GM23248 (cell line): ENCODE data around the gene ZNF865. TPM values are rescaled to one million over a fixed set of nuclear protein-coding genes. Genes with fewer than 3 reads are reported as not detected.
A peak's percentile ranks its signal among the peaks of the same experiment; 100 is the strongest.

Experiments
- DNase-seq: peaks from one replicate; pipeline ENCODE4 v3.0.0-alpha.2; 2015
- H2AFZ ChIP-seq: fragments of 200-600 bp; sonication (generic); 2 replicates; pipeline ENCODE4 v1.6.1; 2016; ENCODE audit warnings: antibody characterized with exemption
- H3F3A ChIP-seq: fragments of 200-600 bp; sonication (generic); 2 replicates; pipeline ENCODE4 v1.6.1; 2016; ENCODE audit warnings: mild to moderate bottlenecking, antibody characterized with exemption, mixed run types; ENCODE audit not compliant: insufficient read depth
- H3K27ac ChIP-seq: fragments of 200-600 bp; sonication (generic); 2 replicates; pipeline ENCODE4 v1.5.1; 2016; ENCODE audit warnings: mild to moderate bottlenecking
- H3K27me3 ChIP-seq: fragments of 200-600 bp; sonication (generic); replicated peaks from 2 replicates; pipeline ENCODE4 v1.6.1; 2016; ENCODE audit warnings: mild to moderate bottlenecking; ENCODE audit not compliant: insufficient read depth
- H3K36me3 ChIP-seq: fragments of 200-600 bp; sonication (generic); 2 replicates; pipeline ENCODE4 v1.6.1; 2016; ENCODE audit warnings: low read depth, mild to moderate bottlenecking
- H3K4me1 ChIP-seq: fragments of 200-600 bp; sonication (generic); 2 replicates; pipeline ENCODE4 v1.6.1; 2016; ENCODE audit warnings: mild to moderate bottlenecking; ENCODE audit not compliant: insufficient read depth
- H3K4me2 ChIP-seq: fragments of 200-600 bp; sonication (generic); one replicate; pipeline ENCODE4 v1.6.1; 2016; ENCODE audit warnings: mild to moderate bottlenecking; ENCODE audit not compliant: unreplicated experiment
- H3K4me3 ChIP-seq: fragments of 200-600 bp; sonication (generic); 2 replicates; pipeline ENCODE4 v1.5.1; 2016; ENCODE audit warnings: mild to moderate bottlenecking
- H3K79me2 ChIP-seq: fragments of 200-600 bp; sonication (generic); 2 replicates; pipeline ENCODE4 v1.6.1; 2016; ENCODE audit warnings: mild to moderate bottlenecking; ENCODE audit not compliant: insufficient read depth
- H3K9ac ChIP-seq: fragments of 200-600 bp; sonication (generic); 2 replicates; pipeline ENCODE4 v1.6.1; 2016; ENCODE audit warnings: mild to moderate bottlenecking
- H3K9me2 ChIP-seq: fragments of 200-600 bp; sonication (generic); 2 replicates; pipeline ENCODE4 v1.6.1; 2016; ENCODE audit warnings: mixed run types, mild to moderate bottlenecking, moderate library complexity; ENCODE audit not compliant: insufficient read depth
- H3K9me3 ChIP-seq: fragments of 200-600 bp; sonication (generic); one replicate; pipeline ENCODE4 v1.6.1; 2017; ENCODE audit warnings: low read depth
- H4K20me1 ChIP-seq: fragments of 200-600 bp; sonication (generic); 2 replicates; pipeline ENCODE4 v1.6.0; 2016; ENCODE audit not compliant: insufficient read depth
- EZH2 ChIP-seq: fragments of 200-600 bp; sonication (generic); IDR thresholded peaks from 2 replicates; pipeline ENCODE4 v1.6.1; 2018; ENCODE audit warnings: antibody characterized with exemption, mild to moderate bottlenecking; ENCODE audit not compliant: insufficient read depth, poor library complexity, severe bottlenecking
- EZH2phosphoT487 ChIP-seq: fragments of 200-600 bp; sonication (generic); IDR thresholded peaks from 2 replicates; pipeline ENCODE4 v1.6.1; 2018; ENCODE audit warnings: antibody characterized with exemption, moderate library complexity, mild to moderate bottlenecking, low read depth; ENCODE audit not compliant: insufficient read depth
- WGBS, 2 experiments: methylation state at CpG; one replicate each; pipeline ENCODE4 v1.1.6; 2015 to 2017; ENCODE audit warnings: low lambda C conversion rate in 2 of 2, low coverage in 1 of 2; ENCODE audit errors: missing lambda C conversion rate in 2 of 2; 5-methylcytosine and 5-hydroxymethylcytosine counted together
- in situ Hi-C: fragments of 300-500 bp; cut with MboI; formaldehyde crosslinking; loops from 2 replicates; pipeline ENCODE4 v1.15.0; 2020
- polyA plus RNA-seq: library from polyadenylated mRNA; unstranded; fragments of >200 nt; fragmentation: Nextera tagmentation; extraction: Ambion mirVana; gene quantifications from 2 replicates; pipeline ENCODE4 v1.2.1, GENCODE V29; 2016
- total RNA-seq: library from RNA; depleted of rRNA; stranded (reverse); fragments of >200 nt; shearing (Covaris generic); gene quantifications from 2 replicates; pipeline ENCODE4 v1.2.3, GENCODE V29; 2014

ZNF865 gene
- total and polyA plus RNA-seq, 2 experiments from 2014 or later: 0.21 to 1.3 TPM

DNA sequence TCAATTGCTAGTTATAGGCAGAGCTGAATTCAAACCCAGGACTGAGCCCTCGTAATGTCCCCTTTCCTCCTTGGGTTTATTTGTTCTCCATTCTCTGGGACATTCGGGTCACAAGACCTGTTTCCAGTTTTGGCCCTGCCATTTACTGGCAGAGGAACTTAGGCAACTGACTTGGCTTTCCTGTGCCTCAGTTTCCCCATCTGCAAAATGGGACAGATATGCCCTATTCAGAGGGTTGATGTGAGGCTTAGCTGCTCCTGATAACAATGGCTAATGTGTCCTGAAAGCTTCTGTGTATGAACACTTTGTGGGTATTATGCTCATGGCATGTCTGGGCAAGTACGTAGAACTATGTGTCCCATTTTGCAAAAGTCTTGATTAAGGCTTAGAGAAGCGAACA, 4.4 kb upstream of the ZNF865 start:
- 75 to 76% methylated on average over 4 of the region's 4 CpGs for WGBS, 2 experiments
- peaks cover 15% of the 10 kb centered on the region for H3K79me2 ChIP-seq
- H3K4me3 ChIP-seq: peak overlapping the region; percentile 86
- peaks cover 21% of the 10 kb centered on the region for H3F3A ChIP-seq
- H3K27me3 ChIP-seq: no peaks in the 10 kb centered on the region
- H3K9me2 ChIP-seq: no peaks in the 10 kb centered on the region
- no peaks in the 10 kb centered on the region for H4K20me1 ChIP-seq
- H2AFZ ChIP-seq: peak overlapping the region; percentile 70; the same call in 1 of the 2 replicates
- peak overlapping the region; percentile 91 for H3K9ac ChIP-seq
- TF ChIP-seq EZH2 (no peak), EZH2phosphoT487 (no peak)
- DNase-seq: no peak
- no peaks in the 10 kb centered on the region for H3K9me3 ChIP-seq
- H3K4me2 ChIP-seq: peak overlapping the region; percentile 79
- no peak overlapping the region for H3K27ac ChIP-seq
- H3K36me3 ChIP-seq: no peaks in the 10 kb centered on the region
- peaks cover 10% of the 10 kb centered on the region for H3K4me1 ChIP-seq
- in situ Hi-C loops: no loop called here

DNA sequence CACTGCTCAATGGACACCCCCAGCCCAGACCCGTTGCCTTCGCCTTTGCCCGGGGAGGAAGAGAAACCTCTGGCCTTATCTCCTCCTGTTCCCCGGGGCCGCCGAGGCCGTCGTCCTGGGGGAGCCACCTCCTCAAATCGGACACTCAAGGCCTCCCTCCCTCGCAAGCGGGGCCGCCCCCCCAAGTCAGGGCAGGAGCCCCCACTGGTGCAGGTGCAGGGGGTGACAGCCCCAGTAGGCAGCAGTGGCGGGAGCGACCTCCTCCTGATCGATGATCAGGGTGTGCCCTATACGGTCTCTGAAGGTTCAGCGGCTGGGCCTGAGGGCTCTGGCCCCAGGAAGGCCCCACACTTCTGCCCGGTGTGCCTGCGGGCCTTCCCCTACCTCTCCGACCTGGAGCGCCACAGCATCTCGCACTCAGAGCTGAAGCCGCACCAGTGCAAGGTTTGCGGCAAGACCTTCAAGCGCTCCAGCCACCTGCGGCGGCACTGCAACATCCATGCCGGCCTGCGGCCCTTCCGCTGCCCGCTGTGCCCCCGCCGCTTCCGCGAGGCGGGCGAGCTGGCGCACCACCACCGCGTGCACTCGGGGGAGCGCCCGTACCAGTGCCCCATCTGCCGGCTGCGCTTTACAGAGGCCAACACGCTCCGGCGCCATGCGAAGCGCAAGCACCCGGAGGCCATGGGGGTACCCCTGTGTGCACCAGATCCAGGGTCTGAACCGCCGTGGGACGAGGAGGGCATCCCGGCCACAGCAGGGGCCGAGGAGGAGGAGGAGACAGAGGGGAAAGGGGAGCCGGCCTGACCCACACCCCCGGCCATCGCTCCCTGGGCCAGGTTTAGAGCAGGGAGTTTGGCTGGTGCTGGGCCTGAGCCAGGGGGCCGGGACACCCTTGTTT, 3.1 kb upstream of the ZNF865 start:
- H4K20me1 ChIP-seq: 0 out of 2 replicates have a peak, but pooled peaks cover 4% of the 10 kb centered on the region
- H3K9me3 ChIP-seq: no peaks in the 10 kb centered on the region
- no peak overlapping the region for H3K4me3 ChIP-seq
- no peak overlapping the region for H3K4me2 ChIP-seq
- H2AFZ ChIP-seq: no peak overlapping the region
- DNase-seq: no peak
- peaks cover 21% of the 10 kb centered on the region for H3F3A ChIP-seq
- no peaks in the 10 kb centered on the region for H3K36me3 ChIP-seq
- no peaks in the 10 kb centered on the region for H3K9me2 ChIP-seq
- H3K9ac ChIP-seq: no peak overlapping the region
- 91 to 92% methylated on average over 53 to 60 of the region's 60 CpGs for WGBS, 2 experiments
- TF ChIP-seq EZH2 (no peak), EZH2phosphoT487 (no peak)
- peaks cover 15% of the 10 kb centered on the region for H3K4me1 ChIP-seq
- no peak overlapping the region for H3K27ac ChIP-seq
- H3K27me3 ChIP-seq: no peaks in the 10 kb centered on the region
- H3K79me2 ChIP-seq: peaks cover 26% of the 10 kb centered on the region
- in situ Hi-C loops: no loop called here

DNA sequence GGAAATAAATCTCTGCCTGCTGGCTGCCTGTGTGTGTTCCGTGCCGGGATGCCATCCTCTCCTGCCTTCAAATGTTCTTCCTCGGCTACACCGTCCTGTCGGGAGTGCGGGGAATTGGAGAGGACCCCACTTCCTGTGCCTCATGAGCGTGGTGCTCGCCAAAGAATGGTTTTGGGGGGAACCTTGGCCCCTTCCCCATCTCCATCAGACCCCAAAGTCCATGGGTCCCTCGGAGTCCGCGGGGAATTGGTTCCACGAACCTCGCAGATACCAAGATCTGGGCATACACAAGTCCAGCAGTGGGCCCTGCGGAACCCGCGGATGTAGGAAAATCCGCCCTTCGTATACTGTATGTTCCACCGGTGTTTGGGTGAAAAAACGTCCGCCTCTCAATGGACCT, 2.3 kb upstream of the ZNF865 start:
- H3K4me1 ChIP-seq: peaks cover 15% of the 10 kb centered on the region
- no peak overlapping the region for H3K4me2 ChIP-seq
- no peak overlapping the region for H3K4me3 ChIP-seq
- H3K27ac ChIP-seq: no peak overlapping the region
- H3K27me3 ChIP-seq: no peaks in the 10 kb centered on the region
- H3K79me2 ChIP-seq: peaks cover 34% of the 10 kb centered on the region
- no peak overlapping the region for H2AFZ ChIP-seq
- peaks cover 21% of the 10 kb centered on the region for H3F3A ChIP-seq
- in situ Hi-C loops: no loop called here
- no peaks in the 10 kb centered on the region for H3K9me3 ChIP-seq
- WGBS, 2 experiments: 93% methylated on average over 21 of the region's 21 CpGs
- TF ChIP-seq EZH2 (no peak), EZH2phosphoT487 (no peak)
- H3K9ac ChIP-seq: no peak overlapping the region
- H3K9me2 ChIP-seq: no peaks in the 10 kb centered on the region
- DNase-seq: no peak
- H3K36me3 ChIP-seq: no peaks in the 10 kb centered on the region
- peaks cover 4% of the 10 kb centered on the region; the same call in 1 of the 2 replicates for H4K20me1 ChIP-seq

DNA sequence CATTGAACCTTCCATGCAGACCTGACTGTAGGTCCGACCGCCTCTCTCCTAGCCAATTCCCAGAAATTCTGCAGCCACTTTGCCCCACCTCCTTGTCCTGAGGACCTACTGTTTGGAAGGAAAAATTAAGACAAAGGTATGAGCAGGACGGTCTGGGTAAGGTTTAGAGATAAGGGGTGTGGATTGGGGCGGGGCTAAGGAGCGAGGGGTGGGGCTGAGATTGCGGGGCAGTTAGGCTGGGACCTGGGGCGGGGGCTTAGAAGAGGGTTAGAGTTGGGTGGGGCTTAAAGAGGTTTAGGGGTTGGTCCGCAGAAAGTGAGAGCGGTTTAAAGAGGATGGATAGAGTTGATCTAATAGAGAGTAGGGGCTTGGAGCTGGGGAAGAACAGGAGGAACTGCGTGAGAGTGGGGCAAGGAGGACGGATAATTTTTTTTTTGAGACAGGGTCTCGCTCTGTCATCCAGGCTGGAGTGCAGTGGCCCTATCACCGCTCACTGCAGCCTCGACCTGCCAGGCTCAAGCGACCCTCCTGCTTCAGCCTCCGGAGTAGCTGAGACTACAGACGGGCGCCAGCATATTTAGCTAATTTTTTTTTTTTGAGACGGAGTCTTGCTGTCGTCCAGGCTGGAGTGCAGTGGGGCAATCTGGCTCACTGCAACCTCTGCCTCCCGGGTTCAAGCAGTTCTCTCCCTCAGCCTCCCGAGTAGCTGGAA, 1.7 kb upstream of the ZNF865 start:
- H3K27me3 ChIP-seq: no peaks in the 10 kb centered on the region
- DNase-seq: no peak
- H3K79me2 ChIP-seq: peaks cover 40% of the 10 kb centered on the region
- no peaks in the 10 kb centered on the region for H3K9me3 ChIP-seq
- peaks cover 4% of the 10 kb centered on the region; the same call in 1 of the 2 replicates for H4K20me1 ChIP-seq
- no peak for TF ChIP-seq EZH2
- no peak for TF ChIP-seq EZH2phosphoT487
- H3K27ac ChIP-seq: peak overlapping the region; percentile 80; the same call in 1 of the 2 replicates
- WGBS, 2 experiments: 62 to 67% methylated on average over 21 to 22 of the region's 22 CpGs
- H3F3A ChIP-seq: peaks cover 18% of the 10 kb centered on the region
- in situ Hi-C loops: no loop called here
- H3K4me3 ChIP-seq: no peak overlapping the region
- H3K4me2 ChIP-seq: no peak overlapping the region
- H3K4me1 ChIP-seq: peaks cover 15% of the 10 kb centered on the region
- no peak overlapping the region for H3K9ac ChIP-seq
- H2AFZ ChIP-seq: no peak overlapping the region
- H3K9me2 ChIP-seq: no peaks in the 10 kb centered on the region
- no peaks in the 10 kb centered on the region for H3K36me3 ChIP-seq
